ENCODE measurements around the gene GRIPAP1. TPM values are rescaled to one million over a fixed set of nuclear protein-coding genes. Genes with fewer than 3 reads are reported as not detected.

GRIPAP1 gene
- total RNA-seq, 1 donor from 2014 or later, result 63.6 TPM

- Mint-ChIP-seq H3K27ac (ENCODE audit: unreplicated experiment) (peak overlapping the region; percentile 64), H3K9me3 (ENCODE audit: unreplicated experiment) (no peaks in the 10 kb centered on the region), H3K4me3 (ENCODE audit: unreplicated experiment) (no peak overlapping the region), H3K27me3 (ENCODE audit: unreplicated experiment) (peaks cover 9% of the 10 kb centered on the region), H3K4me1 (ENCODE audit: unreplicated experiment) (peaks cover 8% of the 10 kb centered on the region), H3K36me3 (ENCODE audit: low read depth, unreplicated experiment) (peaks cover 12% of the 10 kb centered on the region)
- DNase-seq (ENCODE audit: low spot score), result no peak
- TF ChIP-seq CTCF (IDR thresholded peaks at IDR 0.05; ENCODE audit: unreplicated experiment), result no peak
Observed at GRCh38 chrX:48927123-48927522, 74.9 kb downstream of the GRIPAP1 start.

GRCh38 chrX:48924270-48924669, 77.8 kb downstream of the GRIPAP1 start:
- no peak for TF ChIP-seq CTCF (IDR thresholded peaks at IDR 0.05; ENCODE audit: unreplicated experiment)
- no peaks in the 10 kb centered on the region for H3K9me3 Mint-ChIP-seq (ENCODE audit: unreplicated experiment)
- no peak for DNase-seq (ENCODE audit: low spot score)
- H3K4me1 Mint-ChIP-seq (ENCODE audit: unreplicated experiment), result peaks cover 20% of the 10 kb centered on the region
- peak overlapping the region; percentile 42 for H3K27ac Mint-ChIP-seq (ENCODE audit: unreplicated experiment)
- H3K36me3 Mint-ChIP-seq (ENCODE audit: low read depth, unreplicated experiment), result peaks cover 11% of the 10 kb centered on the region
- H3K4me3 Mint-ChIP-seq (ENCODE audit: unreplicated experiment), result peak overlapping the region; percentile 56
- peaks cover 12% of the 10 kb centered on the region for H3K27me3 Mint-ChIP-seq (ENCODE audit: unreplicated experiment)

- H3K9me3 Mint-ChIP-seq (ENCODE audit: unreplicated experiment), result no peaks in the 10 kb centered on the region
- peaks cover 12% of the 10 kb centered on the region for H3K27me3 Mint-ChIP-seq (ENCODE audit: unreplicated experiment)
- no peak overlapping the region for H3K27ac Mint-ChIP-seq (ENCODE audit: unreplicated experiment)
Observed at GRCh38 chrX:48923771-48924170, 78.3 kb downstream of the GRIPAP1 start.

More at GRCh38 chrX:48923771-48924170, 78.3 kb downstream of the GRIPAP1 start:
- H3K36me3 Mint-ChIP-seq (ENCODE audit: low read depth, unreplicated experiment), result peaks cover 11% of the 10 kb centered on the region
- no peak for TF ChIP-seq CTCF (IDR thresholded peaks at IDR 0.05; ENCODE audit: unreplicated experiment)
- no peak for DNase-seq (ENCODE audit: low spot score)
- no peak overlapping the region for H3K4me3 Mint-ChIP-seq (ENCODE audit: unreplicated experiment)
- peaks cover 20% of the 10 kb centered on the region for H3K4me1 Mint-ChIP-seq (ENCODE audit: unreplicated experiment)

Other genes with a start within 250 kb of the GRIPAP1 start
- gene GLOD5, start 240.5 kb downstream of the GRIPAP1 start, total RNA-seq (ENCODE audit: unreplicated experiment), result not detected
- not detected for gene GATA1, start 215.7 kb downstream of the GRIPAP1 start, total RNA-seq (ENCODE audit: unreplicated experiment)
- gene HDAC6, start 200.2 kb downstream of the GRIPAP1 start, total RNA-seq (ENCODE audit: unreplicated experiment), result 122 TPM
- not detected for gene ERAS, start 175.8 kb downstream of the GRIPAP1 start, total RNA-seq (ENCODE audit: unreplicated experiment)
- 2.0 TPM for gene PCSK1N, start 166.7 kb downstream of the GRIPAP1 start, total RNA-seq (ENCODE audit: unreplicated experiment)
- 70.6 TPM for gene TIMM17B, start 104.5 kb downstream of the GRIPAP1 start, total RNA-seq (ENCODE audit: unreplicated experiment)
- 80.1 TPM for gene PQBP1, start 104.3 kb downstream of the GRIPAP1 start, total RNA-seq (ENCODE audit: unreplicated experiment)
- gene SLC35A2, start 90.6 kb downstream of the GRIPAP1 start, total RNA-seq (ENCODE audit: unreplicated experiment), result 27.2 TPM
- 7.0 TPM for gene PIM2, start 83.2 kb downstream of the GRIPAP1 start, total RNA-seq (ENCODE audit: unreplicated experiment)
- 48.8 TPM for gene OTUD5, start 44.7 kb downstream of the GRIPAP1 start, total RNA-seq (ENCODE audit: unreplicated experiment)
- gene KCND1, start 30.4 kb downstream of the GRIPAP1 start, total RNA-seq (ENCODE audit: unreplicated experiment), result 6.0 TPM
- 31.0 TPM for gene TFE3, start 41.1 kb upstream of the GRIPAP1 start, total RNA-seq (ENCODE audit: unreplicated experiment)
- 22.5 TPM for gene CCDC120, start 56.7 kb upstream of the GRIPAP1 start, total RNA-seq (ENCODE audit: unreplicated experiment)
- gene PRAF2, start 71.7 kb upstream of the GRIPAP1 start, total RNA-seq (ENCODE audit: unreplicated experiment), result 22.3 TPM
- gene WDR45, start 77.6 kb upstream of the GRIPAP1 start, total RNA-seq (ENCODE audit: unreplicated experiment), result 46.4 TPM
- gene GPKOW, start 121.5 kb upstream of the GRIPAP1 start, total RNA-seq (ENCODE audit: unreplicated experiment), result 28.8 TPM
- 1.2 TPM for gene MAGIX, start 160.5 kb upstream of the GRIPAP1 start, total RNA-seq (ENCODE audit: unreplicated experiment)
- 1.9 TPM for gene PLP2, start 169.6 kb upstream of the GRIPAP1 start, total RNA-seq (ENCODE audit: unreplicated experiment)
- gene PRICKLE3, start 184.1 kb upstream of the GRIPAP1 start, total RNA-seq (ENCODE audit: unreplicated experiment), result 11.3 TPM
- gene SYP, start 197.9 kb upstream of the GRIPAP1 start, total RNA-seq (ENCODE audit: unreplicated experiment), result 1.8 TPM
- 0.59 TPM for gene CACNA1F, start 231.1 kb upstream of the GRIPAP1 start, total RNA-seq (ENCODE audit: unreplicated experiment)
- gene CCDC22, start 233.2 kb upstream of the GRIPAP1 start, total RNA-seq (ENCODE audit: unreplicated experiment), result 24.2 TPM

All from endothelial cell (in vitro differentiated cells).